HG03066 (cell line): ENCODE measurements around the gene MRGPRE.

ENCODE experiments used
- ATAC-seq: cut with Tn5 transposase; IDR thresholded peaks from one replicate; pipeline ENCODE4 v1.9.1; 2021; ENCODE audit warnings: low read depth; ENCODE audit not compliant: unreplicated experiment

Gene MRGPRE

GRCh38 chr11:3183523-3183922, 48.7 kb downstream of the MRGPRE start:
- no peak for ATAC-seq

DNA sequence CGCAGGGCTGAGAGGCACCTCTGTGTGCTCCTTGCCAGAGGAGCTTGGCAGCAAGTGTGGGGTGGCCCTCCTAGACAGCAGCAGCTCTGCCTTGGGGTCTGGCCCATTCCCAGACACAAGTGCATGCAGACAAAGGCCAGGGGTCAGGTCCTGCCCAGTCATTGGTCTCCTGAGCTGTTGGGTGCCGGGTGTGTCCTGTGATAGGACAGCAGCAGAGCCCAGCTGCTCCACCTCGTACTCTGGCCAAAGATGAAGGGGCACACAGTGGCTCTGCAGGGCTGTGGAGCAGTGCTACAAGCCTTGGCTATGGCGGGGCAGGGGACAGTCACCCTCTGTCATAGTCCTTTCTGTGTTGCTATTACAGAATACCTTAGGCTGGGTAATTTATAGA, 49.8 kb downstream of the MRGPRE start:
- ATAC-seq = no peak

GRCh38 chr11:3181725-3182461, 50.3 kb downstream of the MRGPRE start:
- ATAC-seq = no peak

DNA sequence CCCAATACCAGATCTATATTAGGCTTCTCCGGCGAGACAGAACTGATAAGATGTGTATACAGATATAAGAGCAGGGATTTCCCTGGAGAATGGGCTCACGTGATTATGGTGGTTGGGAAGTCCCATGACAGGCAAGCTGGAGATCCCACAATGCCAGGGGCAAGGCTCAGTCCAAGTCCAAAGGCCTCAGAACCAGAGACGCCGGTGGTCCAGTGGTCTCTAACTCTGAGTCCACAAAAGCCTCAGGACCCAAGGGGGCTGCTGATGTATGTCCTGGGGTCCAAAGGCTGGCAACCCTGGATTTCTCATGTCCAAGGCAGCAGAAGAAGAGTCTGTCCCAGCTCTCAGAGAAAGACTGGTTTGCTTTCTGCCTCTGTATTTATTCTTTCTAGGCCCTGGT, 51.3 kb downstream of the MRGPRE start:
- no peak for ATAC-seq

GRCh38 chr11:3178349-3178748, 53.9 kb downstream of the MRGPRE start:
- ATAC-seq = no peak

DNA sequence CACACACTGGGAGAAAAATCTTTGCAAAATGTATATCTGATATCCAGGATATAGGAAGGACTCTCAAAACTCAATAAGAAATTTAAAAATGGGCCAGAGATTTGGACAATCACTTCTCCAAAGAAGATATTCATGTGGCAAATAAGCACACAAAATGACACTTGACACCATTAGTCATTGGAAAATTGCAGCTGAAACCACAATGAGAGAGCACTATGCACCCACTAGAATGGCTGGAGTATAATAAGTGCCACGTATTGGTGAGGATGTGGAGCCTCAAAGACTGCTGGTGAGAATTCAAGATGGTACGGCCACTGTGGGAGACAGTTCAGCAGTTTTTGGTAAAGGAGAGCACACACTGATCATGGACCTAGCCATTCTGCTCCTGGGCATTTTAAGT, 54.3 kb downstream of the MRGPRE start:
- no peak for ATAC-seq
